Cortex of kidney (tissue), 1 donor: Measurements from ENCODE around the gene FBLL1.
"Not testable (repeated sequence)": the region's sequence is repeated elsewhere in the genome, so short reads cannot be mapped to it uniquely, and the experiment has no call there.

Experiments
- DNase-seq: peaks from one replicate; lab custom pipeline; 2025; lab: John Stamatoyannopoulos, UW

FBLL1 gene

DNA sequence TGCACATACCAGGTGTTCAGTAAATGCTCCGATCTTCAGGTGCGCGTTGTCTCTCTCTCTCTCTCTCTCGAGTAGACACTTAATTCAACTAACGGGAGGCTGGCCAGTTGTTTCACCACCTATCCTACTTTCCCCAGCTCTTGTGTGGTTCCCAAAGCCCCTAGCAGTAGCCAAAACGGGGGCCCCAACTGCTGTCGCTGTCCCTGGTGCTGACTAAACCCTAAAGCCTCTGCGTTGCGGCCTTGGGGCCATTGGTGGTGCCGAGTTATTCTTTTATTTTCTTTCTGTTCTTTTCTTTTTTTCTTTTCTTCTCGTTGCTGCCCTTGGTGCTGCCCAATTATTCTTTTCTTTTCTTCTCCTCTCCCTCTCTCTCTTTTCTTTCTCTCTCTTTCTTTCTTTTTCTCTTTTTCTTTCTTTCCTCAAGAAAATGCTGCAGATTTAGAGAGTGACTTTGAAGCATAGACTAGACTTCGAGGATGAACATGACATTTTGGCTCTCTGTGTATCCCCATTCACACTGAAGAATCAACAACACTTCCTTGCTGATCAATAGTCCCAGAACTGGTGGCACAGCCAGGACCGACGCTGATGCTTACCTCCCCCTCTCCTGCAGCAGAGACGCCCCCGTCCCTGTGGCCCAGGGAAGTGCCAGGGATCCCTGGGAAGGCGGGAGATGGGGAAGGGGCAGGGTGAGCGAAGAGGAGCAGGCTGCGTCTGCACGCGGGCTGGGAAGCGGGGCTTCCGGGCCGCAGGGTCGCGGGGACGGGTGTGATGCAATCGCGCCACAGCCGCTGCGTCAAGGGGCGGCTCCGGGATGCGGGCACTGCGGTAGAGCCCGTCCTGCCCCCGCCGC is at the start of gene FBLL1:
Gene FBLL1, plus strand, starts transcription at position 785 of the 853 bp plus-strand sequence. CDS start 200 bp downstream, outside the sequence.
- DNase-seq, result no peak

DNA sequence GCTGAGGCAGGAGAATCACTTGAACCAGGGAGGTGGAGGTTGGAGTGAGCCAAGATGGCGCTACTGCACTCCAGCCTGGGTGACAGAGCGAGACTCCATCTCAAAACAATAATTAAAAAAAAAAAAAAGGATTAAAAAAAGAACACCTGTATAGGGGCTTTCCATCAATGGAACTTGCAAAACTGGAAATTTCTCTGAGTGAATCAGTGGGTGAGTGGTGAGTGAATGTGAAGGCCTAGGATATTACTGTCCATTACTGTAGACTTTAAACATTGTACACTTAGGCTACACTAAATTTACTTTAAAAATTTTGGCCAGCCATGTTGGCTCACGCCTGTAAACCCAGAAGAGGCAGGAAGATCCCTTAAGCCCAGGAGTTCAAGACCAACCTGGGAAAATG is 48.5 kb upstream of the FBLL1 start:
- DNase-seq, result no peak

DNA sequence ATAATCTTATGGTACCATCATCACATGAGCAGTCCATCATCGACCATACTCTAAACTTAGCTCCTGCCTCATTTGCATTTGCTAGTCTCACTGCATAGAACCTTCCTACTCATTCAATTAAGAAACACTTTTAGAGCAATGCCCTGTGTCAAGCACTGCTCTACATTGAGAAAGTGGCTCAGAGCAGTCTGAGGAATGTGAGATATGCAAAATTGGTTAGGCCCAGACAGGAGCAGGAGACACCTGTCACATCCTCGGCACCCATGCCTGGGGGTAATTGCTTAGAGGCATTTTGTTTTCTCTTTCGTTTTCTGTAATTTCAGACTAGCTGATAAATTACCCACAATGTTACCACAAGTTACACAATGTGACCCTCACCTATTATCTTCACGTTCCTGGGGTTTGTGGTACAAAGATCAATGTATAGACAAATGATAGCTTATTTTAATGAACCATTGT is 47.7 kb upstream of the FBLL1 start:
- no peak for DNase-seq

DNA sequence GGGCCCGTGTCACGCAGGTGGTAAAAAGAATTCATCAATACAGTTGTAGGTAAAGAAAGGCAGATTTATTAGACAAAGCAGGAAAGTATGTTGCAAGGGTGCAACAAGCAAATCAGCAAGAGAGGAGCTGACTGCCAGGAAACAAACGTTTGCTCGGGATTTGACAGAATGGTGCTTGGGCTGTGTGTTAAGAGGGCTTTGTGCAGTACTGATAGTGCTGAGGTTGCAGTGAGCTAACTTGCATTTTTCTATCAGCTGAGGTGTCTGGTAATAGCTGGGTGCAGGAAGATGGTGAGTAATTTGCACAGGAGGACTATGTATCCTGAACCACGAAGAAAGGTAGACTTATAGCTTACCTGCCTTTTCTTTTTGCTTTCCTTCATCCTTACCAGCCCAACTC is 46.7 kb upstream of the FBLL1 start:
- DNase-seq, result no peak

DNA sequence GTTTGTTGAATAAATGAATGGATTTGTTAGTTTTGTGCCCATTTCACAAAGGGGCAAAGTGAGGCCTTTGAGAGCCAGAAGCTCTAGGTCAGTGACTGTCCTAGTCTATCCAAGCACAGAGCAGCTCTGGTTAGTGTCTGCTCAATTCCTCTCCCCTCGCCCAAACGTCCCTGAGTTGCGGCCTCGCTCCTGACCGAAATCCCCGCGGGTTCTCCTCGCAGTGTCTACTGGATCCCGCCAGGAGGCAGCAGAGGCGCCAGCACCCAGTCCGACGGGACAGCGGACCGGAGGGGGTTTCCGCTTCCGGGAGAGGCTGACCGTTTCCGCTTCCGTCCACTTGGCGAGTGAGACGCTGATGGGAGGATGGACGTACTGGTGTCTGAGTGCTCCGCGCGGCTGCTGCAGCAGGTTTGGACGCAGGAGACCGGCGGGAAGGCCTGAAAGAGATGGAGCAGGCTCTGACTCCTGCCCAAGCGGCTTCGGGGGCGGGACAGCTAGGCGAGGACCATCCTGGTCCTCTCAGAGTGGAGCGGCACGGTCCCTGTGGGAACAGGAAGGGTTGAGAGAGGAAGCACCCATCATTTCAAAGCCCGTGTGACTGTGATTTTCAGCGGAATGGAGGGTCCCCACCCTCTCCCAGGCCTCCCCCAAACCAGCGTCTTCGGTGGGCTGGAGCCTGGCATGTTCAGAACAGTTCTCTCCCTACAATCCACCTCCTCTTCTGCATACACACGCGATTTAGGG is 42.8 kb upstream of the FBLL1 start, which contains the start of gene RARS1:
Gene RARS1, plus strand, starts transcription at position 336 of the 744 bp plus-strand sequence. Its CDS starts 28 bp downstream, at position 364.
- peak; percentile 60 for DNase-seq

DNA sequence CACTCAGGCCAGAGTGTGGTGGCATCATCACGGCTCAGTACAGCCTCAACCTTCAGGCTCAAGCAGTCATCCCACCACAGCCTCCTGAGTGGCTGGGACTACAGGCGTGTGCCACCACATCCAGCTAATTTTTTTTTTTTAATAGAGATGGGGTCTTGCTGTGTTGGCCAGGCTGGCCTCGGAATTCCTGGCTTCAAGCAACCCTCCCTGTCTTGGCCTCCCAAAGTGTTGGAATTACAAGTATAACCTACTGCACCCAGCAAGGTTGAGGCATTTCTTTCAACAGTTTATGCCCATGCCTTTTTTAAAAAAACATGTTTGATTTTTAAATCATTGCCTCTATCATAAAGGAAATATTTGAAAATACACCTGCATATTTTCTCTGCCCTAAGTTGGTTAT is 40.0 kb upstream of the FBLL1 start:
- no peak for DNase-seq

DNA sequence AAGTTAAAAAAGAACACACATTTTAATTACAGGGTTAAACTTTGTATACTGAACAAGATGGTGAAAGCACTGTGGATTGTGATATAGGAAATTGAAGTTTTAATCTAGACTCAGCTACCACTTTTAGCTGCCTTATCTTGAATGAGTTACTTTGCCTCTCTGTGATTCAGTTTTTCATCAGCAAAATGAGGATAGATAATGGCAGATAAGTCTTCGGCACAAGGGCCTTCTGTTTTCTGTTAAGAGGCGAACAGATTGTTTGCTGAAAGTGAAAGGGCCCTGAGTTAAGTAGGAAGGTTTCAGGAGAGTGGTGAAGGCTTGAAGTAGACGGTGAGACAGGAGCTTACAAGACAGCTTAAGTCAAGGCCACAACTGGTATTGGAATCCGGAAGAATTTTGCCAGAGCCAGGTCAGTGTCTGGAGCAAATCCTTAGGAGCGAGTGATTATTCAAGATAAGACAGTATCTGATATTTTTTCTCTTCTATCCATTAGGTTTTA is 35.0 kb upstream of the FBLL1 start:
- no peak for DNase-seq

DNA sequence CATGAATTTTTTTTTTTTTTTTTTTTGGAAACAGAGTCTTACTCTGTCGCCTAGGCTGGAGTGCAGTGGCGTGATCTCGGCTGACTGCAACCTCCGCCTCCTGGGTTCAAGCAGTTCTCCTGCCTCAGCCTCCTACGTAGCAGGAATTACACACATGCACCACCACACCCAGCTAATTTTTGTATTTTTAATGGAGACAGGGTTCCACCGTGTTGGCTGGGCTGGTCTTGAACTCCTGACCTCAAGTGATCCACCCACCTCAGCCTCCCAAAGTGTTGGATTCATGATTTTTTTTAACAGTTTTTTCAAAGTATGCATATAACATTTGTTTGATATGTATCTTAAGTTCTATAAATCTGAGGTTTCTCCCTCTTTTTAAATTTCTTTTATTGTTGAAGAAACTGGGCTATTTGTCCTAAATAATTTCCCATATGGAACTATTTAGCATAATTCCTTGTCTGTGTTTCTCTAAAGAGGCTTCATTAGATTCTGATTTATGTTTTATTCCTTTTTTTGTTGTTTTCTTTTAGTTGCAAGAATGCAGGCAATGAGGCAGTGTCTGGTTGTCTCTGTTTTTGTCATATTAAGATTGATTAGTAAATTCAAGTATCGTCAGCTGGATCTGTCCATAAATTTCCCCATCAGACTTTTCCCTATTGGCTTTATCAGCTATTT is 26.4 kb upstream of the FBLL1 start:
- DNase-seq, result no peak

DNA sequence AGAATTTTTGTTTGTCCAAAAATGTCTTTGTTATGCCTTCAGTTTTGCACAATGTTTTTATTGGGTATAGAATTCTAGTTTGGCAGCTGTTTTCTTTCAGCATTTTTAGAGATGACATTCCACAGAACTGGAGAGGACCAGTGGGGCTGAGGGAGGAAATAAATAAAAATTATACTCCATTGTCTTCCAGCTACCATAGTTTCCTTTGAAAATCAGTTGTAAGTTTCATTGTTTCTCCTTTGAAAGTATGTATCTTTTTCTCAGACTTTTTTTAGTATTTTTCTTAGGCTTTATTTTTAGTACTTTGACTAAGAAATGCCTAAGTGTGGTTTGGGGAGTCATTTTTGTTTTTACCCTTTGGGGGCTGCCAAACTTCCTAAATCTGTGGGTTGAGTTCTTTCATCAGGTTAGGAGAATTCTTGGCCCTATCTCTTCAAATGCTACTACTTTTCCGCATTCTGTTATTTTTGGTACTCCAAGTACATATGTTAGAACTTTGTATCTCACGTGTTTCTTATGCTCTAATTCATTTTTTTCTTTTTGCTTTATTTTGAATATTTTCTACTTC is 15.2 kb upstream of the FBLL1 start:
- DNase-seq, result no peak

DNA sequence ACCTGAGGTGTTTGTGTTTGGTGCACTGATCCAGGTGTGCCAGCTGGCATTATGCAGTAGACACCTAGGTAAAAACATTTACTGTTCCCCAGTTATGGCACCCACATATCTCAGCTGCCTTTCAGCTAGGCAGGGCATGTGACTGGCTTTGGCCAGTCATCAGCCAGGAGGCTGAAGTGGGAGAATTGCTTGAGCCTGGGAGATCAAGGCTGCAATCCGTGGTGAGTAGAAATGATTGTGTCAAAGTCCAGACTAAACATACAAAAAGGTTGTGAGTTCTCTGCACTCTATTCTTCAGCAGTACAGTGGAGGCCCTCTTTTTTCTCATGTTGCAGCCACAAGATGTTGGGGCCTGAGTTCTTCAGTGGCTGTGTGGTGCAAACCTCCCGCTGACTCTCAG is 3.2 kb upstream of the FBLL1 start:
- no peak for DNase-seq

DNA sequence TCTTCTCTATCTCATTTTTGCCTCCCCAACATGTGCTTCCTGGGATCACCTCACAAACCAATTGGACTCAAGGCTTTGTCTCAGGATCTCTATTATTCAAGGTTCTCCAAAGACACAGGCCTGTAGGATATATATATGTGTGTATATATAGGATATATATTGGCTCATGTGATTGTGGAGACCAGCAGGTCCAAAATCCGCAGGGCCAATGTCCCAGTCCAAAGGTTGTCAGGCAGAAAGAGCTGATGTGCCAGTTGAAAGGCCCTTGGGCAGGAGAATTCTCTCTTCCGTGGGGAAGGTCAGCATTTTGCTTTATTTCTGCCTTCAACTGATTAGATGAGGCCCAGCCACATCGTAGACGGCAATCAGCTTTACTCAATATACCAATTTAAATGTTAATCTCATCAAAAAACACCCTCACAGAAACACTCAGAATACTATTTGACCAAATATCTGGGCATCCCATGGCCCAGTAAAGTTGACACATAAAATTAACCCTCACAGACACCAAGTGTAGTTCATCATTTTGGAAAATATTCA is 1.3 kb upstream of the FBLL1 start:
- no peak for DNase-seq

DNA sequence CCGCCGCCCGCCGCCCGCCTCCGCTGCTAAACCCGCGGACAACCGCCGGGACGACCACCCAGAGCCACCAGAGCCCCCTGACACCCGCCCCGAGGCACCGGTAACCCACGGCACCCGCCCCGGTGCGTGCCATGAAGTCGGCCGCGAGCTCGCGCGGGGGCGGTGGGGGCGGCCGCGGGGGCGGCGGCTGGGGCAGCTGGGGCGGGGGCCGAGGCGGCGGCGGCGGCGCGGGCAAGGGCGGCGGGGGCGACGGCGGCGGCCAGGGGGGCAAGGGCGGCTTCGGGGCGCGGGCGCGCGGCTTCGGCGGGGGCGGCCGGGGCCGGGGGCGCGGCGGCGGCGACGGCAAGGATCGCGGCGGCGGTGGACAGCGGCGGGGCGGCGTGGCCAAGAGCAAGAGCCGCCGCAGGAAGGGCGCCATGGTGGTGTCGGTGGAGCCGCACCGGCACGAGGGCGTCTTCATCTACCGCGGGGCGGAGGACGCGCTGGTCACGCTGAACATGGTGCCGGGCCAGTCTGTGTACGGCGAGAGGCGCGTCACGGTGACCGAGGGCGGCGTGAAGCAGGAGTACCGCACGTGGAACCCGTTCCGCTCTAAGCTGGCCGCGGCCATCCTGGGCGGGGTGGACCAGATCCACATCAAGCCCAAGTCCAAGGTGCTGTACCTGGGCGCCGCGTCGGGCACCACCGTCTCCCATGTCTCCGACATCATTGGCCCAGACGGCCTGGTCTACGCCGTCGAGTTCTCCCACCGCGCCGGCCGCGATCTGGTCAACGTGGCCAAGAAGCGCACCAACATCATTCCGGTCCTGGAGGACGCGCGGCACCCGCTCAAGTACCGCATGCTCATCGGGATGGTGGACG is 499 bp downstream of the FBLL1 start:
- no peak for DNase-seq

DNA sequence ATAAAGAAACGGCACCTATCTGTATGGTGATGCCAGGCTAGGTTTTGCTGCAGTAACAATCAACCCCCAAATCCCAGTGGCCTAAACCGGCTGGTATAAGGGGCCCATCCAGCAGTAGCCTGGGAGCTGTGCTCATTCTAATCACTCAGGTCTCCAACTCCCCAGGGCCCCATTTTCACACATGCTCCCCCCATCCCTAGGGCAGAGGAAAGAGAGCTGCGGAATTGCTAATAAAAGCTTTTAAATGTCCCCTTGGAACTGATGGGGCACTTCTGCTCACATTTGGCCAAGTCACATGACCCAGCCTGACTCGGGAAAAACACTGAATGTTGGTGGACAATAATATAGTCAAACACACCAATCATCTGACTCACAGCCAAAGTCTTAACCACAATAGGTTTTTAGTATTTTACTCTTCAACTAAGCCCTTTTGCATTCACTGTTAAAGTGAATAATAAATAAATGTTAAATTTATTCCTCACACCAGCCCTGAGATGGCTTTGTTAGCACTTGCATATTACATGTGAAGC is 1.6 kb downstream of the FBLL1 start:
- DNase-seq, result no peak

DNA sequence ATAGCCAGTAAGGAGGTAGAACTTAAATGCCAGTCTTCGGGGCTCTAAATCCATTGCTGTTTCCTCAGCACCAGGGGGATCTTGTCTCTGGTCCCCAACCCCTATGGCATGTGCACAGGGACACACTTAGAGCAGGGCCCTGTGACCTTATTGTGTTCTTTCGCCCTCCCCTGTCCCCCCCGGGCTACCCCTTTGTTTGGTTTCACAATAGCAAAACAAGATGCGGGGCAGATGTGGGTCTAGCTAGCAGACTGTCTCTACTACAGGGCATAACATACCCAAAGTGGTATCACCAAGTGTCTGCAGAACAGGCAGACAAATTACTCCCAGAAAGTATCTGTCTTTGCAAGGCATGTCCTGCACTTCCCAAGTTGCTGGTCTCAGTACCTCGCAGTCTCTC is 2.1 kb downstream of the FBLL1 start:
- no peak for DNase-seq

DNA sequence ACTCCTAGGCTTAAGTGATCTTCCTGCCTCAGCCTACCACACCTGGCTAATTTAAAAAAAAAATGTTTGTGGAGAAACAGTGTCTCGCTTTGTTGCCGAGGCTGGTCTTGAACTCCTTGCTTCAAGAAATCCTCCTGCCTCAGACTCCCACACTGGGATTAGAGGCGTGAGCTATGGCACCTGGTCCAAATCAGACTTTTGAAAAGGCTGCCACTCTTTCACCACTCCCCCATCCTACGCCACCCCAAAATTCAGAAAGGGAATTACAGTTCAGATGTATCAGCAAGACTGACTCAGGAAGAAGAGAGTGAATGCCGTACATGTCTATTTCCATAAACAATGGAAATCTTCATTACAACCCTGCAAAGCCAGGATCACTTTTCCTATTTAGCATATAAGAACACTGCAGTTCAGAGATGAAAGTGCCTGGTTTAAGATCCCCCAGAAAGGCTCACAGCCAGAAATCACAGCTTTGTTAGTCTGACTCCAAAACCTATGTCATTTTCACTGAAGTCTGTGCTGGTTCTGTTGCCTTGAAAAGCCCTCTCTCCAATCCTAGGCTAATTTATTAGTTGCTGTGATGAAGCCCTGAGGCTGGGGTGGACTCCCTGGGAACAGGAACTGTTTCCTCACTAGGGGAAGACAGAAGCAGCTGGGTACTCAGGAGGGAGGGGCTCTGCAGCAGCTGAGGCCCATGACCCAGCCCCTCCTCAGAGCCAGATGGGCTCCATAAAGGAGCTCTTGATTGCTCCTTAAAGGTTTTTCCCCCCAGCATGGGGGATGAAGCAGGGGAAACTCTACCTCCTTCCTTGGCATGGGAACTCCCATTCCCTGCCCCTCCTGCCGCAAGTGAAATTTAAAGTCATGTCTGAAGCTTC is 3.1 kb downstream of the FBLL1 start:
- DNase-seq, result no peak

DNA sequence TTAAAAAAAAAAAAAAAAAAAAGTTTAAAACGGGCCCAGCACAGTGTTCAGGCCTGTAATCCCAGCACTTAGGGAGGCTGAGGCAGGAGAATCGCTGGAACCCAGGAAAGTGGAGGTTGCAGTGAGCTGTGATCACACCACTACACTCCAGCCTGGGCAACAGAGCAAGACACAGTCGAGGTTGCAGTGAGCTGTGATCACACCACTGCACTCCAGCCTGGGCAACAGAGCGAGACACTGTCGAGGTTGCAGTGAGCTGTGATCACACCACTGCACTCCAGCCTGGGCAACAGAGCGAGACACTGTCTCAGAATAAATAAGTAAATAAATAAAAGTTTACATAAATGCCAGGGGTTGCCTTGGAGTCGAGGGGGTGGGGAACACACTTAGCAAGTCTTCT is 5.2 kb downstream of the FBLL1 start:
- DNase-seq, result not testable (repeated sequence)

DNA sequence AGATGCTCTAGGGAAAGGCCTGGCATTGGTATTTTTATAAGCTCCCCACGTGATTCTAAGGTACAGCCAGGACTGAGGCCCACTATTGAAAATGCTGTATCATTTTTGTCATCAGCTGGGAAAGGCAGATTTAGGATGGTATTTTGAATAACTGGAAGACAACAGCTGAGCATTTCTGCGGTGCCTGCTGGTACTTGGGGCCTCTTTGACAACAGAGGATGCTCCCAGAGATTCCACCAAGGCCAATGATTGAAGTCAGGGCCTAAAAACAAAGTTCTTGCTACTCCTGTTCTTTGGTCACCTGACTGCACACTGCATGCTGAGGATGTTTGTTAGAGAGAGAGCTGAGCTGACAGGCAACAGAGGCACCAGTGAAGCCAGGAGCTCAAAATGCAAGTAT is 8.1 kb downstream of the FBLL1 start:
- no peak for DNase-seq

DNA sequence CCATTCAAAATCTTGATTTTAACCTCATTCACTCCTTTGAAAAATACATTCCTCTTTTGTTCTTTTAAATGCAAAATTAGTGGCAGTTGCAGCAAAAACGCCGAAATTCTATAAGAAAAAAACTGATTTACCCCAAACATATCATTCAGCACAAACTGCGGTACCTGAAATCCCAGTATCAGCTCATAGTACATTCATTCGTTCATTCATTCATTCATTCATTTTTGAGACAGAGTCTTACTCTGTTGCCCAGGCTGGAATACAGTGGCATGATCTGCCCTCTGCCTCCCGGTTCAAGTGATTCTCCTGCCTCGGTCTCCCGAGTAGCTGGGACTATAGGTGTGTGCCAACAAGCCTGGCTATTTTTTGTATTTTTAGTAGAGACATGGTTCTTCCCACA is 20.4 kb downstream of the FBLL1 start:
- DNase-seq, result no peak

DNA sequence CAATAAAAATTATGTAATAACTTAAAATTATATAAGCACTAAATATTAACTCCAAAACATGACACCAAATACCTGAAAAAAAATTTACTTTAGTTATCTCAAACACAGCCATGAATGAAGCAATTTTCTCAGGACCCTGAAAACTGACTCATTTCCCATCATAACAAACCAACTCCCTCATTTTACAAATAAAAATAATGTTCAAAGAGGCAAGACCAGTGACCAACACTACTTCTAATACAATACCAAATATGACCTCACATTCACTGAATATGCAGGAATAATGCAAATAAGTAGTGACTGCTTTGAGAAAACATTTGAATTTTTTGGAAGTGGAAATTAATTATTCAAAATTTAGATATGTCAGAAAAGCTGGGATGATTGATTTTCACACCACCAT is 21.6 kb downstream of the FBLL1 start:
- no peak for DNase-seq
